ENCODE data around the gene ACIN1. TPM values are rescaled to one million over a fixed set of nuclear protein-coding genes. Genes with fewer than 3 reads are reported as not detected.

ACIN1 gene
- total and polyA plus RNA-seq, 2 donors (not counting 1 experiment from before 2014, with no cell fraction given): 75.1 to 94.0 TPM

- no peak overlapping the region for H3K4me3 ChIP-seq (replicated peaks in 1 of 4; ENCODE audit: control extremely low read depth in 1 of 4, insufficient read depth in 1 of 4, low read depth in 3 of 4, low read length in 4 of 4)
These were observed 40.7 kb downstream of the ACIN1 start for GRCh38 chr14:23054000-23054811.

GRCh38 chr14:23053426-23053825 is 41.5 kb downstream of the ACIN1 start:
- H3K9ac ChIP-seq (ENCODE audit: insufficient read depth, low read length): no peak overlapping the region
- H3K4me1 ChIP-seq (ENCODE audit: control insufficient read depth, extremely low read depth, insufficient read depth, low read length): peaks cover 11% of the 10 kb centered on the region
- H3K36me3 ChIP-seq (ENCODE audit: control insufficient read depth, insufficient read depth, low read length): peaks cover 6% of the 10 kb centered on the region
- no peak for DNase-seq (ENCODE audit: low read depth in 2 of 2)
- no peak overlapping the region for H3K4me3 ChIP-seq (replicated peaks in 1 of 4; ENCODE audit: control extremely low read depth in 1 of 4, insufficient read depth in 1 of 4, low read depth in 3 of 4, low read length in 4 of 4)
- no peak overlapping the region for H3K27ac ChIP-seq (ENCODE audit: insufficient read depth, low read length)
- H3K27me3 ChIP-seq (ENCODE audit: control insufficient read depth, insufficient read depth, low read length): no peaks in the 10 kb centered on the region
- no peak overlapping the region for H3K4me2 ChIP-seq (ENCODE audit: extremely low read depth, insufficient read depth, low read length)
- no peaks in the 10 kb centered on the region for H4K20me1 ChIP-seq (ENCODE audit: control insufficient read depth, extremely low read depth, insufficient read depth, low read length)
- H2AFZ ChIP-seq (ENCODE audit: low read length): no peak overlapping the region
- no peaks in the 10 kb centered on the region for H3K79me2 ChIP-seq (ENCODE audit: control insufficient read depth, insufficient read depth, low read length)
- no peaks in the 10 kb centered on the region for H3K9me3 ChIP-seq (ENCODE audit: control insufficient read depth, insufficient read depth, low read depth, low read length)
- TF ChIP-seq CTCF (conservative IDR thresholded peaks at IDR 0.05 in 1 of 2, IDR thresholded peaks at IDR 0.05 in 1 of 2; ENCODE audit: low read depth in 1 of 2, low read length in 2 of 2): no peak
- no peak for TF ChIP-seq EZH2 (IDR thresholded peaks at IDR 0.05; ENCODE audit: low read length, missing control alignments)

More at GRCh38 chr14:23054000-23054811, 40.7 kb downstream of the ACIN1 start:
- TF ChIP-seq CTCF (conservative IDR thresholded peaks at IDR 0.05 in 1 of 2, IDR thresholded peaks at IDR 0.05 in 1 of 2; ENCODE audit: low read depth in 1 of 2, low read length in 2 of 2) (peak; percentile 11 to 13), EZH2 (IDR thresholded peaks at IDR 0.05; ENCODE audit: low read length, missing control alignments) (no peak)
- no peak overlapping the region for H3K9ac ChIP-seq (ENCODE audit: insufficient read depth, low read length)
- H3K36me3 ChIP-seq (ENCODE audit: control insufficient read depth, insufficient read depth, low read length): peaks cover 12% of the 10 kb centered on the region
- no peak for DNase-seq (ENCODE audit: low read depth in 2 of 2)
- no peak overlapping the region for H3K27ac ChIP-seq (ENCODE audit: insufficient read depth, low read length)
- H3K4me2 ChIP-seq (ENCODE audit: extremely low read depth, insufficient read depth, low read length): no peak overlapping the region
- H3K9me3 ChIP-seq (ENCODE audit: control insufficient read depth, insufficient read depth, low read depth, low read length): no peaks in the 10 kb centered on the region
- H3K27me3 ChIP-seq (ENCODE audit: control insufficient read depth, insufficient read depth, low read length): no peaks in the 10 kb centered on the region
- H2AFZ ChIP-seq (ENCODE audit: low read length): no peak overlapping the region
- peaks cover 11% of the 10 kb centered on the region for H3K4me1 ChIP-seq (ENCODE audit: control insufficient read depth, extremely low read depth, insufficient read depth, low read length)
- no peaks in the 10 kb centered on the region for H4K20me1 ChIP-seq (ENCODE audit: control insufficient read depth, extremely low read depth, insufficient read depth, low read length)
- H3K79me2 ChIP-seq (ENCODE audit: control insufficient read depth, insufficient read depth, low read length): no peaks in the 10 kb centered on the region

GRCh38 chr14:23052671-23053070 is 42.3 kb downstream of the ACIN1 start:
- Histone ChIP-seq H3K4me3 (replicated peaks in 1 of 4; ENCODE audit: control extremely low read depth in 1 of 4, insufficient read depth in 1 of 4, low read depth in 3 of 4, low read length in 4 of 4) (no peak overlapping the region), H2AFZ (ENCODE audit: low read length) (no peak overlapping the region), H3K9ac (ENCODE audit: insufficient read depth, low read length) (no peak overlapping the region), H3K4me1 (ENCODE audit: control insufficient read depth, extremely low read depth, insufficient read depth, low read length) (peaks cover 11% of the 10 kb centered on the region), H3K27me3 (ENCODE audit: control insufficient read depth, insufficient read depth, low read length) (no peaks in the 10 kb centered on the region), H3K36me3 (ENCODE audit: control insufficient read depth, insufficient read depth, low read length) (peaks cover 6% of the 10 kb centered on the region), H3K4me2 (ENCODE audit: extremely low read depth, insufficient read depth, low read length) (no peak overlapping the region), H3K79me2 (ENCODE audit: control insufficient read depth, insufficient read depth, low read length) (no peaks in the 10 kb centered on the region), H4K20me1 (ENCODE audit: control insufficient read depth, extremely low read depth, insufficient read depth, low read length) (no peaks in the 10 kb centered on the region), H3K9me3 (ENCODE audit: control insufficient read depth, insufficient read depth, low read depth, low read length) (no peaks in the 10 kb centered on the region), H3K27ac (ENCODE audit: insufficient read depth, low read length) (no peak overlapping the region)
- no peak for TF ChIP-seq EZH2 (IDR thresholded peaks at IDR 0.05; ENCODE audit: low read length, missing control alignments)
- TF ChIP-seq CTCF (conservative IDR thresholded peaks at IDR 0.05 in 1 of 2, IDR thresholded peaks at IDR 0.05 in 1 of 2; ENCODE audit: low read depth in 1 of 2, low read length in 2 of 2): no peak
- DNase-seq (ENCODE audit: low read depth in 2 of 2): no peak

Measured in fibroblast of lung (primary cell).